Heart left ventricle (tissue), 13 donors: Measurements from ENCODE around the gene TROAP.

Source experiments
- POLR2A ChIP-seq, 2 donors: fragments of 450-650 bp; IDR thresholded peaks; one replicate each; pipeline ENCODE4 v1.6.1; 2017; ENCODE audit warnings: antibody characterized with exemption in 2 of 2, mild to moderate bottlenecking in 2 of 2, moderate library complexity in 2 of 2
- TF ChIP-seq, protein P1 (sequence below), 12 donors: fragments of 200-600 bp; sonication (generic) in 4 of 12; IDR thresholded peaks; one replicate each; pipeline versions ENCODE4 v1.5.0 to v1.8.0; 2018 to 2022; ENCODE audit warnings: antibody characterized with exemption in 12 of 12, mild to moderate bottlenecking in 5 of 12
- donor health status: ischemic (EF 13 %, LVEDD 7.1; RV severe dilation, severe dysfunction).
- donor health status: DM: no; HTN: yes; CAD: no.
- donor health status: DM: no; HTN: no; CAD: no.
- donor health status: ischemic (EF 25% LVEDD 6.9; RV normal size, moderate dysfunction).
- donor health status: ischemic (EF 25% LVEDD 5.7; RV mildly dilated, moderate dysfunction).
- donor health status: ischemic (EF 35%, LVEDD 5.7; RV mildly dilated, moderate dysfunction).
- donor health status: nonischemic (EF 11% LVEDD 7.7; RV severe dilation, severe dysfunction).
- donor health status: DM: yes; HTN: yes; CAD: no.
- donor health status: PGD.
- donor health status: ischemic (EF 29% LVEDD 5.4; RV normal size, mild dysfunction).
- donor health status: nonischemic (EF 23%, LVEDD 6.1; RV moderate dilation, normal function).

DNA sequence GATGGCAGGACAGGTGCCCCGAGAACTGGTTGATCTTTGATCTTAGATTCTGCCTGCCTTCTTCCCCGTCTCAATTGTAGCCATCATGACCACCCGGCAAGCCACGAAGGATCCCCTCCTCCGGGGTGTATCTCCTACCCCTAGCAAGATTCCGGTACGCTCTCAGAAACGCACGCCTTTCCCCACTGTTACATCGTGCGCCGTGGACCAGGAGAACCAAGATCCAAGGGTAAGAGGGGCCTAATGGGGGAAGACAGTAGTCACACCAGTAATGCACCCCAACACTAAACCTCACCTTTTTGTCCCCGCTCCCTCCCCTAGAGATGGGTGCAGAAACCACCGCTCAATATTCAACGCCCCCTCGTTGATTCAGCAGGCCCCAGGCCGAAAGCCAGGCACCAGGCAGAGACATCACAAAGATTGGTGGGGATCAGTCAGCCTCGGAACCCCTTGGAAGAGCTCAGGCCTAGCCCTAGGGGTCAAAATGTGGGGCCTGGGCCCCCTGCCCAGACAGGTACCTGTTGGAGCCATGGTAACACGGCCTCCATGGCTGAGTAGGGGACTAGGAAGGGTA lies 556 bp downstream of the TROAP start:
- TF ChIP-seq, protein P1, sequence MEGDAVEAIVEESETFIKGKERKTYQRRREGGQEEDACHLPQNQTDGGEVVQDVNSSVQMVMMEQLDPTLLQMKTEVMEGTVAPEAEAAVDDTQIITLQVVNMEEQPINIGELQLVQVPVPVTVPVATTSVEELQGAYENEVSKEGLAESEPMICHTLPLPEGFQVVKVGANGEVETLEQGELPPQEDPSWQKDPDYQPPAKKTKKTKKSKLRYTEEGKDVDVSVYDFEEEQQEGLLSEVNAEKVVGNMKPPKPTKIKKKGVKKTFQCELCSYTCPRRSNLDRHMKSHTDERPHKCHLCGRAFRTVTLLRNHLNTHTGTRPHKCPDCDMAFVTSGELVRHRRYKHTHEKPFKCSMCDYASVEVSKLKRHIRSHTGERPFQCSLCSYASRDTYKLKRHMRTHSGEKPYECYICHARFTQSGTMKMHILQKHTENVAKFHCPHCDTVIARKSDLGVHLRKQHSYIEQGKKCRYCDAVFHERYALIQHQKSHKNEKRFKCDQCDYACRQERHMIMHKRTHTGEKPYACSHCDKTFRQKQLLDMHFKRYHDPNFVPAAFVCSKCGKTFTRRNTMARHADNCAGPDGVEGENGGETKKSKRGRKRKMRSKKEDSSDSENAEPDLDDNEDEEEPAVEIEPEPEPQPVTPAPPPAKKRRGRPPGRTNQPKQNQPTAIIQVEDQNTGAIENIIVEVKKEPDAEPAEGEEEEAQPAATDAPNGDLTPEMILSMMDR (IDR thresholded peaks at IDR 0.05) = no peak
- no peak for TF ChIP-seq POLR2A (IDR thresholded peaks at IDR 0.05)
